Sciatic nerve (tissue), 2 donors: ENCODE data around the gene PLEKHH2. TPM values are rescaled to one million over a fixed set of nuclear protein-coding genes. Genes with fewer than 3 reads are reported as not detected.

Experiments used
- ATAC-seq: fragments of 200-7000 bp; cut with Tn5 transposase; one replicate; pipeline ENCODE4 v1.9.1; 2020; ENCODE audit warnings: mild to moderate bottlenecking, moderate library complexity
- DNase-seq: peaks from one replicate; pipeline ENCODE4 v3.0.0-alpha.2; 2020; ENCODE audit warnings: low spot score
- intact Hi-C: fragments of 100-400 bp; cut with DNase I; formaldehyde crosslinking; loops from one replicate; pipeline ENCODE4 v1.14.2; 2022
- total RNA-seq: library from RNA; stranded (reverse); fragmentation: NEBNext Ultra II Directional; extraction: Animal tissue kit (Norgen Biotek cat#: 25700); gene quantifications from one replicate; pipeline ENCODE4 v1.2.1, GENCODE V29; 2021
- donor health status: DM: no; HTN: no; CAD: no.
- donor health status: DM: no; HTN: no; CAD: no.

The PLEKHH2 gene
- total RNA-seq, 1 donor from 2014 or later, result 58.9 TPM

- intact Hi-C loops, result no loop called here
- DNase-seq (no peak), ATAC-seq (no peak)
These were observed 154.1 kb downstream of the PLEKHH2 start for GRCh38 chr2:43791035-43791765.

GRCh38 chr2:43792653-43793052 lies 155.6 kb downstream of the PLEKHH2 start:
- no peak for ATAC-seq
- intact Hi-C loops, result no loop called here
- no peak for DNase-seq

GRCh38 chr2:43794956-43795355 lies 157.9 kb downstream of the PLEKHH2 start:
- ATAC-seq (no peak), DNase-seq (no peak)
- intact Hi-C loops, result no loop called here

- intact Hi-C loops, result no loop called here
- no peak for DNase-seq
These were observed 159.1 kb downstream of the PLEKHH2 start for GRCh38 chr2:43796206-43796605.

GRCh38 chr2:43798300-43798699 lies 161.2 kb downstream of the PLEKHH2 start:
- ATAC-seq (no peak), DNase-seq (no peak)
- intact Hi-C loops, result no loop called here

More at GRCh38 chr2:43796206-43796605, 159.1 kb downstream of the PLEKHH2 start:
- ATAC-seq, result no peak

GRCh38 chr2:43800894-43801293 lies 163.8 kb downstream of the PLEKHH2 start:
- DNase-seq, result no peak
- intact Hi-C loops, result no loop called here
- ATAC-seq, result no peak

- DNase-seq (no peak), ATAC-seq (no peak)
- intact Hi-C loops, result no loop called here
These were observed 165.1 kb downstream of the PLEKHH2 start for GRCh38 chr2:43802135-43802534.

GRCh38 chr2:43803113-43803512 lies 166.1 kb downstream of the PLEKHH2 start:
- ATAC-seq (no peak), DNase-seq (no peak)
- intact Hi-C loops, result no loop called here

GRCh38 chr2:43806719-43807031 lies 169.6 kb downstream of the PLEKHH2 start:
- ATAC-seq, result no peak
- no peak for DNase-seq
- intact Hi-C loops, result no loop called here

GRCh38 chr2:43810452-43810851 lies 173.4 kb downstream of the PLEKHH2 start:
- intact Hi-C loops, result no loop called here
- DNase-seq, result no peak
- ATAC-seq, result no peak

GRCh38 chr2:43810888-43811287 lies 173.8 kb downstream of the PLEKHH2 start:
- DNase-seq (no peak), ATAC-seq (no peak)
- intact Hi-C loops, result no loop called here

GRCh38 chr2:43812006-43812405 lies 174.9 kb downstream of the PLEKHH2 start:
- no peak for ATAC-seq
- intact Hi-C loops, result no loop called here
- DNase-seq, result no peak

- ATAC-seq, result no peak
- intact Hi-C loops, result no loop called here
- no peak for DNase-seq
These were observed 175.9 kb downstream of the PLEKHH2 start for GRCh38 chr2:43812947-43813346.

- DNase-seq (no peak), ATAC-seq (no peak)
- intact Hi-C loops, result no loop called here
These were observed 177.7 kb downstream of the PLEKHH2 start for GRCh38 chr2:43814711-43815110.

Other genes with a start within 250 kb of the PLEKHH2 start
- 40.8 TPM for gene THADA, start 41.2 kb upstream of the PLEKHH2 start, total RNA-seq
- gene C1GALT1C1L, start 39.2 kb downstream of the PLEKHH2 start, total RNA-seq, result 0.49 TPM
- 28.3 TPM for gene DYNC2LI1, start 136.8 kb downstream of the PLEKHH2 start, total RNA-seq
- gene ABCG5, start 201.6 kb downstream of the PLEKHH2 start, total RNA-seq, result not detected
- gene ABCG8, start 201.7 kb downstream of the PLEKHH2 start, total RNA-seq, result not detected